ENCODE measurements around the gene LMO3. TPM values are rescaled to one million over a fixed set of nuclear protein-coding genes. Genes with fewer than 3 reads are reported as not detected.

The LMO3 gene
- total RNA-seq, 1 experiment from 2014 or later: 0.34 TPM

DNA sequence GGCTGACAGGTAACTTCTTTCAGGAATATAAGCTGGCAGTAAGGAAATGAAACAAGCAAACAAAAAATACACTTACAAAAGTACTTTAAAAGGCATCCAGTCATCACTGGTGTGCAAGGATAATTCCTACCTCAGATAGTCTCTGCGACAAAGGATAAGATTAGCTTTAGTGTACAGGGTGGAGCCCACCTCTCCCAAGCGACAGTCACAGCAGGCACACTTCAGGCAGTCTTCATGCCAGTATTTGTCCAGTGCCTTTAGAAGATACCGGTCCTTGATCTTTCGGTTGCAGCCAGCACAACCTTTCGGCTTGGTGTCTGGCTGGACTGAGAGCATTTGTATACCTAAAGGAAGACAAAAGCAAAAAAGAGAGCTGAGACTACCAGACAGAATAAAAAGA lies 5.4 kb downstream of the LMO3 start:
- H2AFZ ChIP-seq (ENCODE audit: low read depth, low read length, poor library complexity, severe bottlenecking): no peak overlapping the region
- no peaks in the 10 kb centered on the region for H3K36me3 ChIP-seq (ENCODE audit: control insufficient read depth in 1 of 2, insufficient read depth in 2 of 2, low read length in 2 of 2)
- BruUV-seq (replicated peaks): no TSS peak
- no peak for TF ChIP-seq ELF1 (IDR thresholded peaks at IDR 0.05; ENCODE audit: borderline replicate concordance, low read depth)
- no peak for TF ChIP-seq TCF7L2 (IDR thresholded peaks at IDR 0.05; ENCODE audit: borderline replicate concordance, extremely low read depth, insufficient read depth, insufficient read length)
- TF ChIP-seq, protein P1, sequence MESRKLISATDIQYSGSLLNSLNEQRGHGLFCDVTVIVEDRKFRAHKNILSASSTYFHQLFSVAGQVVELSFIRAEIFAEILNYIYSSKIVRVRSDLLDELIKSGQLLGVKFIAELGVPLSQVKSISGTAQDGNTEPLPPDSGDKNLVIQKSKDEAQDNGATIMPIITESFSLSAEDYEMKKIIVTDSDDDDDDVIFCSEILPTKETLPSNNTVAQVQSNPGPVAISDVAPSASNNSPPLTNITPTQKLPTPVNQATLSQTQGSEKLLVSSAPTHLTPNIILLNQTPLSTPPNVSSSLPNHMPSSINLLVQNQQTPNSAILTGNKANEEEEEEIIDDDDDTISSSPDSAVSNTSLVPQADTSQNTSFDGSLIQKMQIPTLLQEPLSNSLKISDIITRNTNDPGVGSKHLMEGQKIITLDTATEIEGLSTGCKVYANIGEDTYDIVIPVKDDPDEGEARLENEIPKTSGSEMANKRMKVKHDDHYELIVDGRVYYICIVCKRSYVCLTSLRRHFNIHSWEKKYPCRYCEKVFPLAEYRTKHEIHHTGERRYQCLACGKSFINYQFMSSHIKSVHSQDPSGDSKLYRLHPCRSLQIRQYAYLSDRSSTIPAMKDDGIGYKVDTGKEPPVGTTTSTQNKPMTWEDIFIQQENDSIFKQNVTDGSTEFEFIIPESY (IDR thresholded peaks at IDR 0.05; ENCODE audit: extremely low read depth, insufficient replicate concordance, low read length): no peak
- TF ChIP-seq, protein P2, sequence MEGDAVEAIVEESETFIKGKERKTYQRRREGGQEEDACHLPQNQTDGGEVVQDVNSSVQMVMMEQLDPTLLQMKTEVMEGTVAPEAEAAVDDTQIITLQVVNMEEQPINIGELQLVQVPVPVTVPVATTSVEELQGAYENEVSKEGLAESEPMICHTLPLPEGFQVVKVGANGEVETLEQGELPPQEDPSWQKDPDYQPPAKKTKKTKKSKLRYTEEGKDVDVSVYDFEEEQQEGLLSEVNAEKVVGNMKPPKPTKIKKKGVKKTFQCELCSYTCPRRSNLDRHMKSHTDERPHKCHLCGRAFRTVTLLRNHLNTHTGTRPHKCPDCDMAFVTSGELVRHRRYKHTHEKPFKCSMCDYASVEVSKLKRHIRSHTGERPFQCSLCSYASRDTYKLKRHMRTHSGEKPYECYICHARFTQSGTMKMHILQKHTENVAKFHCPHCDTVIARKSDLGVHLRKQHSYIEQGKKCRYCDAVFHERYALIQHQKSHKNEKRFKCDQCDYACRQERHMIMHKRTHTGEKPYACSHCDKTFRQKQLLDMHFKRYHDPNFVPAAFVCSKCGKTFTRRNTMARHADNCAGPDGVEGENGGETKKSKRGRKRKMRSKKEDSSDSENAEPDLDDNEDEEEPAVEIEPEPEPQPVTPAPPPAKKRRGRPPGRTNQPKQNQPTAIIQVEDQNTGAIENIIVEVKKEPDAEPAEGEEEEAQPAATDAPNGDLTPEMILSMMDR (IDR thresholded peaks at IDR 0.05 in 2 of 3, conservative IDR thresholded peaks at IDR 0.05 in 1 of 3; ENCODE audit: borderline replicate concordance in 1 of 3, insufficient read depth in 1 of 3, low read depth in 2 of 3, low read length in 2 of 3): no peak
- TF ChIP-seq, protein P3, sequence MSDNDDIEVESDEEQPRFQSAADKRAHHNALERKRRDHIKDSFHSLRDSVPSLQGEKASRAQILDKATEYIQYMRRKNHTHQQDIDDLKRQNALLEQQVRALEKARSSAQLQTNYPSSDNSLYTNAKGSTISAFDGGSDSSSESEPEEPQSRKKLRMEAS (IDR thresholded peaks at IDR 0.05): no peak
- TF ChIP-seq POLR2A (IDR thresholded peaks at IDR 0.05; ENCODE audit: borderline replicate concordance, extremely low read depth, insufficient read depth, insufficient read length): no peak
- TF ChIP-seq CEBPB (IDR thresholded peaks at IDR 0.05; ENCODE audit: low read depth): no peak
- TF ChIP-seq, protein P4, sequence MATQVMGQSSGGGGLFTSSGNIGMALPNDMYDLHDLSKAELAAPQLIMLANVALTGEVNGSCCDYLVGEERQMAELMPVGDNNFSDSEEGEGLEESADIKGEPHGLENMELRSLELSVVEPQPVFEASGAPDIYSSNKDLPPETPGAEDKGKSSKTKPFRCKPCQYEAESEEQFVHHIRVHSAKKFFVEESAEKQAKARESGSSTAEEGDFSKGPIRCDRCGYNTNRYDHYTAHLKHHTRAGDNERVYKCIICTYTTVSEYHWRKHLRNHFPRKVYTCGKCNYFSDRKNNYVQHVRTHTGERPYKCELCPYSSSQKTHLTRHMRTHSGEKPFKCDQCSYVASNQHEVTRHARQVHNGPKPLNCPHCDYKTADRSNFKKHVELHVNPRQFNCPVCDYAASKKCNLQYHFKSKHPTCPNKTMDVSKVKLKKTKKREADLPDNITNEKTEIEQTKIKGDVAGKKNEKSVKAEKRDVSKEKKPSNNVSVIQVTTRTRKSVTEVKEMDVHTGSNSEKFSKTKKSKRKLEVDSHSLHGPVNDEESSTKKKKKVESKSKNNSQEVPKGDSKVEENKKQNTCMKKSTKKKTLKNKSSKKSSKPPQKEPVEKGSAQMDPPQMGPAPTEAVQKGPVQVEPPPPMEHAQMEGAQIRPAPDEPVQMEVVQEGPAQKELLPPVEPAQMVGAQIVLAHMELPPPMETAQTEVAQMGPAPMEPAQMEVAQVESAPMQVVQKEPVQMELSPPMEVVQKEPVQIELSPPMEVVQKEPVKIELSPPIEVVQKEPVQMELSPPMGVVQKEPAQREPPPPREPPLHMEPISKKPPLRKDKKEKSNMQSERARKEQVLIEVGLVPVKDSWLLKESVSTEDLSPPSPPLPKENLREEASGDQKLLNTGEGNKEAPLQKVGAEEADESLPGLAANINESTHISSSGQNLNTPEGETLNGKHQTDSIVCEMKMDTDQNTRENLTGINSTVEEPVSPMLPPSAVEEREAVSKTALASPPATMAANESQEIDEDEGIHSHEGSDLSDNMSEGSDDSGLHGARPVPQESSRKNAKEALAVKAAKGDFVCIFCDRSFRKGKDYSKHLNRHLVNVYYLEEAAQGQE (IDR thresholded peaks at IDR 0.05; ENCODE audit: low read depth): no peak
- no peak for TF ChIP-seq YY1 (IDR thresholded peaks at IDR 0.05; ENCODE audit: extremely low read depth, insufficient replicate concordance, low read depth, low read length)
- no peak for TF ChIP-seq EZH2 (IDR thresholded peaks at IDR 0.05)
- TF ChIP-seq FOSL1 (IDR thresholded peaks at IDR 0.05; ENCODE audit: low read depth): no peak
- no peak for TF ChIP-seq POLR2AphosphoS5 (IDR thresholded peaks at IDR 0.05; ENCODE audit: low read depth, low read length)
- no peak for TF ChIP-seq CBX3 (IDR thresholded peaks at IDR 0.05; ENCODE audit: low read depth)
- no peaks in the 10 kb centered on the region for H3K9me3 ChIP-seq (ENCODE audit: control insufficient read depth in 1 of 2, insufficient read depth in 1 of 2, low read depth in 1 of 2, low read length in 2 of 2)
- RAD21 ChIA-PET (ENCODE audit: low non-redundant PET in 1 of 2, low total read pairs in 2 of 2, uncharacterized antibody in 2 of 2, unreplicated experiment in 2 of 2): no interaction called here
- no peaks in the 10 kb centered on the region for H3K9me2 ChIP-seq (ENCODE audit: insufficient read depth)
- CTCF ChIA-PET: no interaction called here
- no peak for DNase-seq (ENCODE audit: low read depth, low spot score)
- no peaks in the 10 kb centered on the region for H3K4me1 ChIP-seq (ENCODE audit: control insufficient read depth in 1 of 2, insufficient read depth in 2 of 2, low read length in 2 of 2)
- no peak for ATAC-seq
- intact Hi-C loops (cut with micrococcal nuclease): no loop called here
- no peaks in the 10 kb centered on the region for H3K27me3 ChIP-seq (ENCODE audit: insufficient read depth, low read length)
- H3K4me3 ChIP-seq (replicated peaks in 1 of 2; ENCODE audit: low read depth in 1 of 2, low read length in 2 of 2): no peak overlapping the region
- no peak overlapping the region for H3K9ac ChIP-seq (ENCODE audit: low read length)
- no peak overlapping the region for H3K27ac ChIP-seq (ENCODE audit: low read depth, low read length)
- H3K79me2 ChIP-seq (ENCODE audit: insufficient read depth, low read length): no peaks in the 10 kb centered on the region
- H4K20me1 ChIP-seq (ENCODE audit: insufficient read depth): no peaks in the 10 kb centered on the region
- no peak overlapping the region for H3K4me2 ChIP-seq (ENCODE audit: low read length)
- POLR2A ChIA-PET: no interaction called here
